Measurements from ENCODE around the gene ZNF664. TPM values are rescaled to one million over a fixed set of nuclear protein-coding genes. Genes with fewer than 3 reads are reported as not detected.
A peak's percentile ranks its signal among the peaks of the same experiment; 100 is the strongest.

The ZNF664 gene
- total RNA-seq, 2 experiments from 2014 or later = 13.4 to 19.0 TPM

DNA sequence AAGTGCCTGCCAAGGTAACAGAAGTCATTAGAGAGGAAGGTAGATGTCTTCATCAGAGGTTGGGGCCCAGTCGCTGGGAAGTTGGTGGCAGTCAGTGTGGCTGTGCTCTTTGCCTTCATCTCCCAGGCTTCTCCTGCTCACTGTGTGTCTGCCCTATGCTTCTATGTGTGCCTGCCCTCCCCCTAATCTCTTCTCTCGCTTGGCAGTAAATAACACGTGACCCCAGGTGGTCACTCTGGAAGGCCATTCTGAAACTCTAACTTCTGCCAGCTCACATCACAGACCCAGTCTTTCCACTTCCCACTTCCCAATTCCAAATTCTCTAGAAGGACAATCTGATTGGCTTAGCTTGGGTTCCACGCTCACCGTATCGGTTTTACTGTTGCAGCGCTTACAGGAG is 9.3 kb downstream of the ZNF664 start:
- no peaks in the 10 kb centered on the region for H3K27me3 Mint-ChIP-seq
- H3K36me3 ChIP-seq (ENCODE audit: insufficient read depth, low read length) = no peaks in the 10 kb centered on the region
- POLR2A ChIA-PET = no interaction called here
- H3K4me1 Mint-ChIP-seq (ENCODE audit: low read depth) = peaks cover 5% of the 10 kb centered on the region
- peak overlapping the region; percentile 42 for H3K27ac Mint-ChIP-seq
- DNase-seq (no peak), ATAC-seq (ENCODE audit: poor library complexity) (no peak)
- H3K36me3 Mint-ChIP-seq (ENCODE audit: low read depth) = peaks cover 15% of the 10 kb centered on the region
- no peaks in the 10 kb centered on the region for H3K9me3 Mint-ChIP-seq
- CTCF ChIA-PET = no interaction called here
- no peak overlapping the region for H3K27ac ChIP-seq (ENCODE audit: low read depth in 1 of 2, low read length in 2 of 2)
- H3K4me3 ChIP-seq (ENCODE audit: low read length) = no peak overlapping the region
- no peak overlapping the region for H3K4me3 Mint-ChIP-seq
- TF ChIP-seq, protein P1, sequence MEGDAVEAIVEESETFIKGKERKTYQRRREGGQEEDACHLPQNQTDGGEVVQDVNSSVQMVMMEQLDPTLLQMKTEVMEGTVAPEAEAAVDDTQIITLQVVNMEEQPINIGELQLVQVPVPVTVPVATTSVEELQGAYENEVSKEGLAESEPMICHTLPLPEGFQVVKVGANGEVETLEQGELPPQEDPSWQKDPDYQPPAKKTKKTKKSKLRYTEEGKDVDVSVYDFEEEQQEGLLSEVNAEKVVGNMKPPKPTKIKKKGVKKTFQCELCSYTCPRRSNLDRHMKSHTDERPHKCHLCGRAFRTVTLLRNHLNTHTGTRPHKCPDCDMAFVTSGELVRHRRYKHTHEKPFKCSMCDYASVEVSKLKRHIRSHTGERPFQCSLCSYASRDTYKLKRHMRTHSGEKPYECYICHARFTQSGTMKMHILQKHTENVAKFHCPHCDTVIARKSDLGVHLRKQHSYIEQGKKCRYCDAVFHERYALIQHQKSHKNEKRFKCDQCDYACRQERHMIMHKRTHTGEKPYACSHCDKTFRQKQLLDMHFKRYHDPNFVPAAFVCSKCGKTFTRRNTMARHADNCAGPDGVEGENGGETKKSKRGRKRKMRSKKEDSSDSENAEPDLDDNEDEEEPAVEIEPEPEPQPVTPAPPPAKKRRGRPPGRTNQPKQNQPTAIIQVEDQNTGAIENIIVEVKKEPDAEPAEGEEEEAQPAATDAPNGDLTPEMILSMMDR (IDR thresholded peaks at IDR 0.05) = no peak
- intact Hi-C loops (cut with DNase I, micrococcal nuclease) = loop anchor here (2.0 to 10.0 kb wide), 3 partner anchors 237 to 349 kb away; partner anchors contain the start of genes EIF2B1 (in 2 of the 2) and GTF2H3 (in 2 of the 2)
- H3K4me1 ChIP-seq (ENCODE audit: insufficient read depth, low read length) = no peaks in the 10 kb centered on the region
- H3K9me3 ChIP-seq (ENCODE audit: control insufficient read depth in 1 of 2, insufficient read depth in 1 of 2, low read length in 2 of 2) = no peaks in the 10 kb centered on the region
- H3K27me3 ChIP-seq (ENCODE audit: control insufficient read depth in 1 of 2, insufficient read depth in 2 of 2, low read length in 2 of 2) = no peaks in the 10 kb centered on the region

DNA sequence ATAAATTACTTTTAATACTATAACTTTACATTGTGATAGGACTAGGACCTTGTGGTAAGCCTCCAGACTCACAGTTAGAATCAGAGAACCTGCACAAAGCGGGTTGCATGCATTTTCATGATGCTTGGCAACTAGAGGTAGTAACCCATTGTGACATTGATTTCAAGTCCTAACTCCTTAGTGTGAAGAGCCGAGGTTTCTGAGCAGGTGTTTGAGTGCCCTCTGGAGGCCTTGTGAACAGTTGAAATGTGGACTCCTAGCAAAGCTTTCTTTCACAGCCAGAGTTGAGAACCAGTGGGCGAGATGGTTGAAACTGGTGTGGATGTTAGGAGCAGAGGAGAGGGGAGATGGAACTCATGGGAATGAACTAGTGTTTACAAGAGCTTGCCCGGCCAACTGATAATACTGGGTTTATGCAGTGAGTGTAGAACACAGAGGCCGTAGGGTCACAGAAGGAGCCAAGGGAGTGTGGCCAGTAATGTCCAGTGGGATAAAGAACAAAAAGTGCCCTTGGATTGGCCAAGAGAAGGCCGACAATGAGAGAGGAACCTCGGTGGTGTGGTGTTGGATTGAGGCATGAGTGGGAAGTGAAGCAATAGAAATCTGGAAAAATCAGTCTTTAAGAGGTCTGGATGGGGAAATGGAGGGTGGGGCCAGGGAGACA is 10.9 kb downstream of the ZNF664 start:
- no peak overlapping the region for H3K27ac Mint-ChIP-seq
- H3K27me3 Mint-ChIP-seq = no peaks in the 10 kb centered on the region
- H3K9me3 Mint-ChIP-seq = no peaks in the 10 kb centered on the region
- peaks cover 9% of the 10 kb centered on the region for H3K36me3 ChIP-seq (ENCODE audit: insufficient read depth, low read length)
- no peak overlapping the region for H3K4me3 ChIP-seq (ENCODE audit: low read length)
- CTCF ChIA-PET = interaction anchor here (0.7 to 3.1 kb wide), 10 partner anchors 17 to 81 kb away, joined by 3 to 34 read pairs (median 3); no protein-coding TSS in a partner anchor
- H3K27ac ChIP-seq (ENCODE audit: low read depth in 1 of 2, low read length in 2 of 2) = no peak overlapping the region
- no peak overlapping the region for H3K4me3 Mint-ChIP-seq
- peak; percentile 86 for ATAC-seq (ENCODE audit: poor library complexity)
- intact Hi-C loops (cut with DNase I, micrococcal nuclease) = loop anchor here (1.0 to 10.0 kb wide), 6 partner anchors 79 to 351 kb away; partner anchors contain the start of genes EIF2B1 (in 2 of the 2) and GTF2H3 (in 2 of the 2)
- H3K9me3 ChIP-seq (ENCODE audit: control insufficient read depth in 1 of 2, insufficient read depth in 1 of 2, low read length in 2 of 2) = no peaks in the 10 kb centered on the region
- peak; percentile 21 to 83 (median 39) for DNase-seq
- no peaks in the 10 kb centered on the region for H3K4me1 ChIP-seq (ENCODE audit: insufficient read depth, low read length)
- H3K36me3 Mint-ChIP-seq (ENCODE audit: low read depth) = peaks cover 28% of the 10 kb centered on the region
- H3K27me3 ChIP-seq (ENCODE audit: control insufficient read depth in 1 of 2, insufficient read depth in 2 of 2, low read length in 2 of 2) = no peaks in the 10 kb centered on the region
- TF ChIP-seq, protein P1 (IDR thresholded peaks at IDR 0.05) = peak; percentile 84
- POLR2A ChIA-PET = interaction anchor here (1.3 to 1.7 kb wide), 2 partner anchors 73 to 78 kb away, joined by 3 to 4 read pairs; no protein-coding TSS in a partner anchor
- peaks cover 5% of the 10 kb centered on the region for H3K4me1 Mint-ChIP-seq (ENCODE audit: low read depth)

DNA sequence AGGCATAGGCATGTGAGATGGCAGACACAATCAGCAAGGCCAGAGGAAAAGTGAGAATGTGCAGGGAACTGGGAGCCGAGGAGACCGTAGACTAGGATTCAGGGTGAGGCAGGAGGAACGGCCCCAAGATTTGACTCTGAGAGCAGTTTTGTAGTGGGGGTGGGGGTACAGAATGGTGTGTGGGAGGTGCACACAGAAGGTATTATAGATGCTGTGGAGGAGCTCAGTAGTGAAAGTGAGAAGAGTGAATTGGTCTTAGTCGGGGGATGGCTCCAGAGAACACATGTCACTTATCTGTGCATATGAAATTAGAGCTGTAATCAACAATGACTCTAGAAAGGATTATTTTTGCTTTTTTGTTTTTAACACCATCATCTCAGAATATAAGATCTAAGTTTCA is 11.9 kb downstream of the ZNF664 start:
- ChIA-PET POLR2A (no interaction called here), CTCF (interaction anchor here (1.0 to 3.1 kb wide), 2 partner anchors 55 to 80 kb away, joined by 3 to 34 read pairs; no protein-coding TSS in a partner anchor)
- H3K36me3 ChIP-seq (ENCODE audit: insufficient read depth, low read length) = peaks cover 19% of the 10 kb centered on the region
- no peak overlapping the region for H3K27ac ChIP-seq (ENCODE audit: low read depth in 1 of 2, low read length in 2 of 2)
- no peaks in the 10 kb centered on the region for H3K27me3 ChIP-seq (ENCODE audit: control insufficient read depth in 1 of 2, insufficient read depth in 2 of 2, low read length in 2 of 2)
- H3K9me3 ChIP-seq (ENCODE audit: control insufficient read depth in 1 of 2, insufficient read depth in 1 of 2, low read length in 2 of 2) = no peaks in the 10 kb centered on the region
- H3K27me3 Mint-ChIP-seq = no peaks in the 10 kb centered on the region
- H3K4me1 ChIP-seq (ENCODE audit: insufficient read depth, low read length) = no peaks in the 10 kb centered on the region
- H3K4me3 Mint-ChIP-seq = no peak overlapping the region
- DNase-seq (no peak), ATAC-seq (ENCODE audit: poor library complexity) (no peak)
- TF ChIP-seq, protein P1 (IDR thresholded peaks at IDR 0.05) = no peak
- H3K4me3 ChIP-seq (ENCODE audit: low read length) = no peak overlapping the region
- peaks cover 38% of the 10 kb centered on the region for H3K36me3 Mint-ChIP-seq (ENCODE audit: low read depth)
- no peak overlapping the region for H3K27ac Mint-ChIP-seq
- no peaks in the 10 kb centered on the region for H3K9me3 Mint-ChIP-seq
- intact Hi-C loops (cut with DNase I, micrococcal nuclease) = loop anchor here (1.0 to 10.0 kb wide), 5 partner anchors 80 to 350 kb away; partner anchors contain the start of genes EIF2B1 (in 1 of the 2) and GTF2H3 (in 1 of the 2)
- peaks cover 5% of the 10 kb centered on the region for H3K4me1 Mint-ChIP-seq (ENCODE audit: low read depth)

Data from CD4-positive, alpha-beta T cell (primary cell).